Endothelial cell of umbilical vein (primary cell): ENCODE measurements around the gene FURIN.
A peak's percentile ranks its signal among the peaks of the same experiment; 100 is the strongest.

ENCODE experiments used
- EZH2 ChIP-seq: IDR thresholded peaks from 2 replicates; pipeline ENCODE4 v1.6.1; 2012; ENCODE audit warnings: borderline replicate concordance, low read depth, mild to moderate bottlenecking, moderate library complexity, low read length, inconsistent platforms; ENCODE audit not compliant: severe bottlenecking
- MYC ChIP-seq: IDR thresholded peaks from one replicate; pipeline ENCODE4 v1.6.1; 2011; ENCODE audit warnings: mild to moderate bottlenecking, low read depth, low read length
- POLR2A ChIP-seq: IDR thresholded peaks from 2 replicates; pipeline ENCODE4 v1.6.1; 2012; ENCODE audit warnings: low read depth, mild to moderate bottlenecking, control low read depth, low read length
- POLR2AphosphoS5 ChIP-seq: IDR thresholded peaks from 2 replicates; pipeline ENCODE4 v1.6.1; 2012; ENCODE audit warnings: low read depth, mild to moderate bottlenecking, control low read depth, low read length, moderate library complexity; ENCODE audit not compliant: insufficient read depth
- TF ChIP-seq, protein P1 (sequence below), 2 donors: IDR thresholded peaks; 1 replicate in 1 of 2; 2 replicates in 1 of 2; pipeline ENCODE4 v1.5.1; 2011; ENCODE audit warnings: low read length in 2 of 2, mild to moderate bottlenecking in 2 of 2, moderate library complexity in 2 of 2, control low read depth in 1 of 2, inconsistent platforms in 1 of 2, low read depth in 1 of 2; ENCODE audit not compliant: insufficient read depth in 1 of 2; ENCODE audit errors: extremely low read depth in 1 of 2
- TF ChIP-seq, protein P2 (sequence below): IDR thresholded peaks from 2 replicates; pipeline ENCODE4 v1.6.1; 2011; ENCODE audit not compliant: insufficient read depth, insufficient read length

DNA sequence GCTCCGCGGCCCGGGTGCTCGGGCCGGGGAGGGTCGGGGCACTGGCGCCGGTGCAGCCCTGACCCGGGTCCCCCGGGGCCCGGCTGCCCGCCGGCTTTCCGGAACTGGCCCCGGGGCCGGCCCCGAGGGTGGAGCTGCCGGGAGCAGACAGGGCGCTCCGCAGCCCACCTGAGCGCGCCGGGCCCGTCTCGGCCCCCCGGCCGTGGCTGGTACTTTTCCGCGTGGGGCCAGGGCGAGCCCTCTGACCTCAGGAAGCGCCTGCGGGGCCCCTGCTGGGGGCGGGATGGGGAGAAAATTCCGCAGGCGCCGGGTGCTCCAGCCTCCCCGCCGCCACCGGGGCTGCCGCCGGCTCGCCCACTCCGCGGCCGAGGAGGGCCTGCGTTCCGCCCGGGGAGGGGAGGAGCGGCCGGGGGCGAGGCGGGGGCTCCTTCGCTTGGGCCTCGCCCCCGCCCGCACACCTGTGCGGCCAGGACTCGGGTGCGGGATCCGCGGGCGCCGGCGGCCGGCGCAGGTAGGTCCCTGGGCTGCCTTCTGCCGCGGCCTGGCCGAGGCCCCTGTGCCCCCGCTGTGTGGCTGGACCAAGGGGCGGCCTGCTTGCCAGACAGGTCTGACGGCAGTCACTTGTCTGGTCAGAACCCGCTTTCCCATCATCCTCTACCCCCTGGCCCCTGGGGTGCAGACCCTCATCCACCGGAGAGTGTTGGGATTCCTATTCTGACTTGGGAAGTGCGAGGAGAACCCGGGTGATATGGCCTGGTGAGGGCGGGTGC, 3.5 kb downstream of the FURIN start:
- TF ChIP-seq EZH2 (no peak), POLR2A (peak; percentile 5), MYC (no peak), POLR2AphosphoS5 (peak; percentile 50)
- TF ChIP-seq, protein P1, sequence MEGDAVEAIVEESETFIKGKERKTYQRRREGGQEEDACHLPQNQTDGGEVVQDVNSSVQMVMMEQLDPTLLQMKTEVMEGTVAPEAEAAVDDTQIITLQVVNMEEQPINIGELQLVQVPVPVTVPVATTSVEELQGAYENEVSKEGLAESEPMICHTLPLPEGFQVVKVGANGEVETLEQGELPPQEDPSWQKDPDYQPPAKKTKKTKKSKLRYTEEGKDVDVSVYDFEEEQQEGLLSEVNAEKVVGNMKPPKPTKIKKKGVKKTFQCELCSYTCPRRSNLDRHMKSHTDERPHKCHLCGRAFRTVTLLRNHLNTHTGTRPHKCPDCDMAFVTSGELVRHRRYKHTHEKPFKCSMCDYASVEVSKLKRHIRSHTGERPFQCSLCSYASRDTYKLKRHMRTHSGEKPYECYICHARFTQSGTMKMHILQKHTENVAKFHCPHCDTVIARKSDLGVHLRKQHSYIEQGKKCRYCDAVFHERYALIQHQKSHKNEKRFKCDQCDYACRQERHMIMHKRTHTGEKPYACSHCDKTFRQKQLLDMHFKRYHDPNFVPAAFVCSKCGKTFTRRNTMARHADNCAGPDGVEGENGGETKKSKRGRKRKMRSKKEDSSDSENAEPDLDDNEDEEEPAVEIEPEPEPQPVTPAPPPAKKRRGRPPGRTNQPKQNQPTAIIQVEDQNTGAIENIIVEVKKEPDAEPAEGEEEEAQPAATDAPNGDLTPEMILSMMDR (IDR thresholded peaks at IDR 0.05; ENCODE audit: extremely low read depth in 1 of 2, insufficient read depth in 1 of 2, low read depth in 1 of 2, low read length in 2 of 2) = no peak
- TF ChIP-seq, protein P2, sequence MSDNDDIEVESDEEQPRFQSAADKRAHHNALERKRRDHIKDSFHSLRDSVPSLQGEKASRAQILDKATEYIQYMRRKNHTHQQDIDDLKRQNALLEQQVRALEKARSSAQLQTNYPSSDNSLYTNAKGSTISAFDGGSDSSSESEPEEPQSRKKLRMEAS = no peak
